ENCODE results near the gene KLHDC3. TPM values are rescaled to one million over a fixed set of nuclear protein-coding genes. Genes with fewer than 3 reads are reported as not detected.

The KLHDC3 gene
- total RNA-seq, 1 donor from 2014 or later: 104 TPM

DNA sequence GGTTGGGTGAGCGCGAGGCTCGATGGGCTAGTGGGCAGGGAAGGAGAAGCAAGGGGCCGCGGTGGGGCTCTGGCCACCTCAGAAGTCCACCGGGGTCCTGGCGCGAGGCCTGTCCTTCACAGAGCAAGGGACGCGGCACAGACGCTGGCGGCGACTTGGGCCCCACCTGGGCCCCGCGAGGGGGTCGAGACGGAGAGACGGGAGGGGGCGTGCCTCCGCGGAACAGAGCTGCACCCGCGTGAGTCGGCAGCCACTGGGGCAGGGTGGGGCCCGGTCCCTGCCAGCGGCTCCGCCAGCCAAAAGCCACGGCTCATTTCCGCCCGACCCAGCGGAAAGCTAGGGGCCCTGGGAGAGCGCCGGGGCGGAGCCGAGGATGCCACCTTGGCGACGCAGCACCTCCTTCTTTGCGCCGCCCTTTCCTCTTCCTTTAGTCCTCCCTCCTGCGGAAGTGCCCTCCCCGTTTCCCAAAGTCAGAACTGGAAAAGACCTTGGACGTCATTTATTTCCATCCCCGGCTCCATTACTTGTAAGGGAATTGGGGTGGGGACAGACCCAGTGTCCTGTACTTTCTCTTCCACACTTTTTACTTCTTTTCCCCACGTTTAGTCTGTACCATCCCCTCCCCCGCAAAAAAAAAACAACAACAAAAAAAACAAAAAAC lies 39.6 kb downstream of the KLHDC3 start, which contains the start of gene CUL7:
Gene CUL7 (minus strand): TSS at position 307 of the 661 bp plus-strand sequence. CDS start 1,063 bp downstream, outside the sequence.
- TF ChIP-seq, protein P1, sequence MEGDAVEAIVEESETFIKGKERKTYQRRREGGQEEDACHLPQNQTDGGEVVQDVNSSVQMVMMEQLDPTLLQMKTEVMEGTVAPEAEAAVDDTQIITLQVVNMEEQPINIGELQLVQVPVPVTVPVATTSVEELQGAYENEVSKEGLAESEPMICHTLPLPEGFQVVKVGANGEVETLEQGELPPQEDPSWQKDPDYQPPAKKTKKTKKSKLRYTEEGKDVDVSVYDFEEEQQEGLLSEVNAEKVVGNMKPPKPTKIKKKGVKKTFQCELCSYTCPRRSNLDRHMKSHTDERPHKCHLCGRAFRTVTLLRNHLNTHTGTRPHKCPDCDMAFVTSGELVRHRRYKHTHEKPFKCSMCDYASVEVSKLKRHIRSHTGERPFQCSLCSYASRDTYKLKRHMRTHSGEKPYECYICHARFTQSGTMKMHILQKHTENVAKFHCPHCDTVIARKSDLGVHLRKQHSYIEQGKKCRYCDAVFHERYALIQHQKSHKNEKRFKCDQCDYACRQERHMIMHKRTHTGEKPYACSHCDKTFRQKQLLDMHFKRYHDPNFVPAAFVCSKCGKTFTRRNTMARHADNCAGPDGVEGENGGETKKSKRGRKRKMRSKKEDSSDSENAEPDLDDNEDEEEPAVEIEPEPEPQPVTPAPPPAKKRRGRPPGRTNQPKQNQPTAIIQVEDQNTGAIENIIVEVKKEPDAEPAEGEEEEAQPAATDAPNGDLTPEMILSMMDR (conservative IDR thresholded peaks at IDR 0.05): peak; percentile 12
- Mint-ChIP-seq H3K27ac (peak within 1 kb of the TSS; percentile 93), H3K9me3 (no peaks in the 10 kb centered on the region), H3K27me3 (no peaks in the 10 kb centered on the region), H3K36me3 (peaks cover 15% of the 10 kb centered on the region), H3K4me1 (ENCODE audit: unreplicated experiment) (peaks cover 42% of the 10 kb centered on the region), H3K4me3 (peak within 1 kb of the TSS; percentile 95)
- DNase-seq (ENCODE audit: extremely low spot score, unreplicated experiment): peak; percentile 90

DNA sequence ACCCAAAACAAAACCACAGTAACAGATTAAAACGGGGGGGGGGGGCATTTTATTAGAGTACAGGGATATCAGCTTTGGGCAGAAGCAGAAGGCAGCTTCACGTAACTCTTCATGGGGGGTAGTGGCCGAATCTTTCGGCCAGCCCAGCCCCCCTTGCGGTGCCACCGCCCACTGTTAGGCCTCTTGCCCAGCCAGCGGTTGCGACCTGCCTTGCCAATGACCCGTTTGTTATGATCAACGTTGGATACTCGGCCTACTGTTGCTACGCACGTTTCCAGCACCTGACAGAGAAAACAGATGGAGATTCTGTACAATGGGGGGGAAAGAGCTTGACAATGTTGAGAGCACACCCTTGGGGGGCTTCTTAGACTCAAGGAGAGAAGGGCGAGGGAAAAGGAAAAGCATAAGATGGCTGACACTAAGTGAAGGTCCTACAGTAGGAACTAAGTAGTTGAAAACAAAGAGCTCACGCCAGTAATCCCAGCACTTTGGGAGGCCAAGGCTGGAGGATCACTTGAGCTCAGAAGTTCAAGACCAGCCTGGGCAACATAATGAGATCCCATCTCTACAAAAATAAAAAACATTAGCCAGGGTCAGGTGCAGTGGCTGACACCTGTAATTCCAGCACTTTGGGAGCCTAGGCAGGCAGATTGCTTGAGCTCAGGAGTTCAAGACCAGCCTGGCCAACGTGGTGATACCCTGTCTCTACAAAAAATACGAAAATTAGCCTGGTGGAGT lies 40.3 kb downstream of the KLHDC3 start:
- H3K27me3 Mint-ChIP-seq: no peaks in the 10 kb centered on the region
- peak overlapping the region; percentile 95 for H3K4me3 Mint-ChIP-seq
- no peak for DNase-seq (ENCODE audit: extremely low spot score, unreplicated experiment)
- peaks cover 15% of the 10 kb centered on the region for H3K36me3 Mint-ChIP-seq
- no peaks in the 10 kb centered on the region for H3K9me3 Mint-ChIP-seq
- H3K27ac Mint-ChIP-seq: peak overlapping the region; percentile 93
- TF ChIP-seq, protein P1 (conservative IDR thresholded peaks at IDR 0.05): no peak
- H3K4me1 Mint-ChIP-seq (ENCODE audit: unreplicated experiment): peaks cover 45% of the 10 kb centered on the region

DNA sequence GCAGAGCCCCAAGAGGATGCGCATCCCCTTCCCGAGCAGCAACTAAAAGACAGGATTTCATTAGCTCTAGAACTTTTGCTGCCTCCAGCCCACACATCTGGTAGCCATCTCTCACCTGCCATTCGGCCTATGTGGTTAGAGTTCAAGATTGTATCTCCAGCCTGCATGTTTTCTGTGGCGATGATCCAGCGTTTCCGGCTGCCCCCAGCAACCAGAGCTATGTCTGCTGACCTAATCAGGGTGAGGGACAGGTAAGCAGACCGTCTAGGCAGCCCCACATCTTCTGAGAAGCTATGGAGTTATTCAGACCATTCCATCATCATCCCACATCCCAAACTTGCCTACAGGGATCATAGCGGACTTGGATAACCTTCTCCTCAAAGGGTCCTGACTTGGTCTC lies 41.9 kb downstream of the KLHDC3 start:
- Mint-ChIP-seq H3K36me3 (peaks cover 11% of the 10 kb centered on the region), H3K9me3 (no peaks in the 10 kb centered on the region), H3K27me3 (no peaks in the 10 kb centered on the region), H3K27ac (peak overlapping the region; percentile 93), H3K4me3 (peak overlapping the region; percentile 63), H3K4me1 (ENCODE audit: unreplicated experiment) (peaks cover 52% of the 10 kb centered on the region)
- DNase-seq (ENCODE audit: extremely low spot score, unreplicated experiment): no peak
- TF ChIP-seq, protein P1 (conservative IDR thresholded peaks at IDR 0.05): no peak

DNA sequence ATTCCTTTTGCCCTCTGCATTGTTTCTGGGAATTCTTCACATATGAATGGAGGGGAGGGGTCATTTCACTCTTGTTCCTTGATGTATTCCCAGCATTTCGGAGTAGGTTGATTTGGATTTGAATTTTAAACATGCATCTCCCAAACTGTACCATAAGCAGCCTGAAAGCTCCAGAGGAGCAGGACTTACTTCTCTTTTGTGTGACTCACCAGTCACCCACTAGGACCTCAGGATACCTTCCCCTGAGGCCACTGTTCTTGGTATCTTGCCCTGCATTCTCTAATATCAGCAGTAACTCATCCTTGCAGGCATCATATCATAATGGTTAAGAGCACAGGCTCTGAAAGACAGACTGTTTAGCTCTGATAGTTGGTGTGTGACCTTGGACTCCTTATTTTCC lies 44.5 kb downstream of the KLHDC3 start:
- Mint-ChIP-seq H3K9me3 (no peaks in the 10 kb centered on the region), H3K27ac (peak overlapping the region; percentile 99), H3K4me1 (ENCODE audit: unreplicated experiment) (peaks cover 40% of the 10 kb centered on the region), H3K36me3 (peaks cover 5% of the 10 kb centered on the region), H3K4me3 (peak overlapping the region; percentile 98), H3K27me3 (no peaks in the 10 kb centered on the region)
- DNase-seq (ENCODE audit: extremely low spot score, unreplicated experiment): no peak
- TF ChIP-seq, protein P1 (conservative IDR thresholded peaks at IDR 0.05): no peak

DNA sequence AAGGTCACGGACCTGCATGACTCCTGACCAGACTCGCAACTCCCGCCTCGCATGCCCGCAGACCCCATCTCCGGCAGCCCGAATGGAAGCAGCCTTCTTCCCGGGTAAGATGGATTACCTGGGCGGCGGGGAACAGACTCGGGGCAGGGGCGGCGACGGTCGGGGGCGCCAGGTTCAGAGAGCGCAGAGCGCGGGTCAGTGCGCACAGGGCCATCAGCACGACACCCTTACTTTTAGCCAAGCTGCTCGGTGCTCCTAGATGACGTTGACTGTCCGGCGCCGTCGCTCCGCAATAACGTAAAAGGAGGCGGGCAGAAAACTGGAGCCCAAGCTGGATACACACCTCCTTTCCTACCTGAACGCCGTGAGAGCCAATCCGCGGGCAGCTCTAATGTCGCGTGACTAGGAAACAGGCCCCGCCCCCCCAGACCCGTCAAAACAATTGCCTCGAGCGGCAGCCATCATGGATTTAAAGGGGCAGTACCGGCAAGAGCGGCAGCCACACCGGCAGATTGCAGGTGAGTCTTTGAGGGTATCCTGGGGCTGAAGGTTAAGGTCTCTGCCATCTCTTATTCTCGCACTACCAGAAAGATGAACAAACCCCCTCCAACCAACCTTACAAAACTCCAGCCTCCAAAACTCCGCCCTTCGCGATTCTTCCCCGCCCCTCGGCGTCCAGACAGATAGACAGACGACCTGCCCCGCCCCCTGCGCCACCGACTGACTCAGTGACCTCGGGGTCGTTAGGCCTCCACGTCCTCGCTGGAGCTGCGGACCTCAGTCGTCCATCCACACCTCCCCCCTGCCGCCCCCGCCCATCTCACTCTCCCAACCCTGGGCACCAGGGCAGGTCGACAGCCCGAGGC lies 45.4 kb downstream of the KLHDC3 start, which contains the start of the genes KLC4 and MRPL2:
Gene KLC4 (plus strand): TSS at position 464 of the 866 bp plus-strand sequence. CDS start 1,705 bp downstream, outside the sequence.
Gene MRPL2 (minus strand): TSS at position 267 of the 866 bp plus-strand sequence. CDS start 53 bp downstream, at position 214.
- no peaks in the 10 kb centered on the region for H3K27me3 Mint-ChIP-seq
- peaks cover 37% of the 10 kb centered on the region for H3K4me1 Mint-ChIP-seq (ENCODE audit: unreplicated experiment)
- H3K36me3 Mint-ChIP-seq: peaks cover 8% of the 10 kb centered on the region
- peak within 1 kb of the TSS; percentile 99 for H3K27ac Mint-ChIP-seq
- DNase-seq (ENCODE audit: extremely low spot score, unreplicated experiment): peak; percentile 96
- no peaks in the 10 kb centered on the region for H3K9me3 Mint-ChIP-seq
- peak within 1 kb of the TSS; percentile 98 for H3K4me3 Mint-ChIP-seq
- TF ChIP-seq, protein P1 (conservative IDR thresholded peaks at IDR 0.05): no peak
